ENCODE data around the gene RFTN1.

- TF ChIP-seq CTCF (IDR thresholded peaks at IDR 0.05) (no peak), POLR2A (IDR thresholded peaks at IDR 0.05) (no peak)
These were observed 212.0 kb downstream of the RFTN1 start for GRCh38 chr3:16301507-16301906.

Measured in heart left ventricle (tissue), 13 donors.